Measurements from ENCODE around the gene FOXJ3.
"Not testable (repeated sequence)": the region's sequence is repeated elsewhere in the genome, so short reads cannot be mapped to it uniquely, and the experiment has no call there.

Gene FOXJ3

GRCh38 chr1:42219627-42220026, 115.4 kb downstream of the FOXJ3 start:
- no peak overlapping the region for H3K9ac ChIP-seq (ENCODE audit: insufficient read length)
- H3K9me3 ChIP-seq (ENCODE audit: low read depth, low read length), result no peaks in the 10 kb centered on the region
- no peak overlapping the region for H3K4me3 ChIP-seq
- H3K36me3 ChIP-seq (ENCODE audit: insufficient read depth, low read length), result peaks cover 2% of the 10 kb centered on the region; the same call in 1 of the 2 replicates
- TF ChIP-seq FOXP2 (optimal IDR thresholded peaks at IDR 0.05; ENCODE audit: control extremely low read depth, extremely low read length, insufficient read depth), result no peak
- no peak for TF ChIP-seq POLR2AphosphoS5 (IDR thresholded peaks at IDR 0.05; ENCODE audit: borderline replicate concordance, low read depth, low read length)
- no peak overlapping the region for H3K27ac ChIP-seq
- DNase-seq (ENCODE audit: low read depth, low spot score), result no peak

- H3K27ac ChIP-seq, result no peak overlapping the region
- H3K36me3 ChIP-seq (ENCODE audit: insufficient read depth, low read length), result peaks cover 8% of the 10 kb centered on the region
- H3K9ac ChIP-seq (ENCODE audit: insufficient read length), result no peak overlapping the region
- H3K4me3 ChIP-seq, result no peak overlapping the region
- no peak for TF ChIP-seq POLR2AphosphoS5 (IDR thresholded peaks at IDR 0.05; ENCODE audit: borderline replicate concordance, low read depth, low read length)
- no peak for TF ChIP-seq EZH2 (IDR thresholded peaks at IDR 0.05)
- TF ChIP-seq FOXP2 (optimal IDR thresholded peaks at IDR 0.05; ENCODE audit: control extremely low read depth, extremely low read length, insufficient read depth), result no peak
- no peaks in the 10 kb centered on the region for H3K9me3 ChIP-seq (ENCODE audit: low read depth, low read length)
- no peak for DNase-seq (ENCODE audit: low read depth, low spot score)
Measured at GRCh38 chr1:42214447-42214871, 120.6 kb downstream of the FOXJ3 start.

- no peak overlapping the region for H3K27ac ChIP-seq
- TF ChIP-seq POLR2AphosphoS5 (IDR thresholded peaks at IDR 0.05; ENCODE audit: borderline replicate concordance, low read depth, low read length), result no peak
- TF ChIP-seq EZH2 (IDR thresholded peaks at IDR 0.05), result no peak
- no peak for DNase-seq (ENCODE audit: low read depth, low spot score)
- H3K9me3 ChIP-seq (ENCODE audit: low read depth, low read length), result no peaks in the 10 kb centered on the region
- peaks cover 8% of the 10 kb centered on the region for H3K36me3 ChIP-seq (ENCODE audit: insufficient read depth, low read length)
- H3K9ac ChIP-seq (ENCODE audit: insufficient read length), result no peak overlapping the region
- no peak overlapping the region for H3K4me3 ChIP-seq
Measured at GRCh38 chr1:42211224-42211623, 123.8 kb downstream of the FOXJ3 start.

- H3K9me3 ChIP-seq (ENCODE audit: low read depth, low read length), result no peaks in the 10 kb centered on the region
- H3K36me3 ChIP-seq (ENCODE audit: insufficient read depth, low read length), result peaks cover 13% of the 10 kb centered on the region
- no peak overlapping the region for H3K27ac ChIP-seq
- DNase-seq (ENCODE audit: low read depth, low spot score), result no peak
- no peak overlapping the region for H3K9ac ChIP-seq (ENCODE audit: insufficient read length)
- no peak overlapping the region for H3K4me3 ChIP-seq
- no peak for TF ChIP-seq POLR2AphosphoS5 (IDR thresholded peaks at IDR 0.05; ENCODE audit: borderline replicate concordance, low read depth, low read length)
- TF ChIP-seq FOXP2 (optimal IDR thresholded peaks at IDR 0.05; ENCODE audit: control extremely low read depth, extremely low read length, insufficient read depth), result no peak
- no peak for TF ChIP-seq EZH2 (IDR thresholded peaks at IDR 0.05)
Measured at GRCh38 chr1:42210421-42211133, 124.5 kb downstream of the FOXJ3 start.

GRCh38 chr1:42209526-42210251, 125.3 kb downstream of the FOXJ3 start:
- Histone ChIP-seq H3K4me3 (no peak overlapping the region), H3K27ac (no peak overlapping the region), H3K9ac (ENCODE audit: insufficient read length) (no peak overlapping the region), H3K9me3 (ENCODE audit: low read depth, low read length) (no peaks in the 10 kb centered on the region), H3K36me3 (ENCODE audit: insufficient read depth, low read length) (peaks cover 20% of the 10 kb centered on the region)
- TF ChIP-seq FOXP2 (optimal IDR thresholded peaks at IDR 0.05; ENCODE audit: control extremely low read depth, extremely low read length, insufficient read depth), result no peak
- no peak for TF ChIP-seq POLR2AphosphoS5 (IDR thresholded peaks at IDR 0.05; ENCODE audit: borderline replicate concordance, low read depth, low read length)
- TF ChIP-seq EZH2 (IDR thresholded peaks at IDR 0.05), result no peak
- no peak for DNase-seq (ENCODE audit: low read depth, low spot score)

- not testable (repeated sequence) for H3K27ac ChIP-seq; H3K9ac ChIP-seq (ENCODE audit: insufficient read length); DNase-seq (ENCODE audit: low read depth, low spot score); H3K9me3 ChIP-seq (ENCODE audit: low read depth, low read length); H3K4me3 ChIP-seq
- H3K36me3 ChIP-seq (ENCODE audit: insufficient read depth, low read length), result peaks cover 40% of the 10 kb centered on the region
Measured at GRCh38 chr1:42206930-42207329, 128.1 kb downstream of the FOXJ3 start.

GRCh38 chr1:42206164-42206563, 128.9 kb downstream of the FOXJ3 start:
- DNase-seq (ENCODE audit: low read depth, low spot score), result no peak
- Histone ChIP-seq H3K27ac (no peak overlapping the region), H3K36me3 (ENCODE audit: insufficient read depth, low read length) (peaks cover 45% of the 10 kb centered on the region), H3K4me3 (no peak overlapping the region), H3K9me3 (ENCODE audit: low read depth, low read length) (no peaks in the 10 kb centered on the region), H3K9ac (ENCODE audit: insufficient read length) (no peak overlapping the region)
- TF ChIP-seq POLR2AphosphoS5 (IDR thresholded peaks at IDR 0.05; ENCODE audit: borderline replicate concordance, low read depth, low read length) (no peak), EZH2 (IDR thresholded peaks at IDR 0.05) (no peak), FOXP2 (optimal IDR thresholded peaks at IDR 0.05; ENCODE audit: control extremely low read depth, extremely low read length, insufficient read depth) (no peak)

GRCh38 chr1:42201986-42202385, 133.0 kb downstream of the FOXJ3 start:
- no peaks in the 10 kb centered on the region for H3K9me3 ChIP-seq (ENCODE audit: low read depth, low read length)
- H3K9ac ChIP-seq (ENCODE audit: insufficient read length), result no peak overlapping the region
- no peak for DNase-seq (ENCODE audit: low read depth, low spot score)
- H3K27ac ChIP-seq, result no peak overlapping the region
- no peak overlapping the region for H3K4me3 ChIP-seq
- peaks cover 62% of the 10 kb centered on the region for H3K36me3 ChIP-seq (ENCODE audit: insufficient read depth, low read length)
- TF ChIP-seq EZH2 (IDR thresholded peaks at IDR 0.05) (no peak), FOXP2 (optimal IDR thresholded peaks at IDR 0.05; ENCODE audit: control extremely low read depth, extremely low read length, insufficient read depth) (no peak), POLR2AphosphoS5 (IDR thresholded peaks at IDR 0.05; ENCODE audit: borderline replicate concordance, low read depth, low read length) (no peak)
